LNCaP clone FGC (cell line): ENCODE data around the gene LRRC4C.

ENCODE experiments used
- DNase-seq: peaks from one replicate; pipeline ENCODE4 v3.0.0-alpha.2; 2011; ENCODE audit warnings: low read depth
- H3K4me3 ChIP-seq: 2 replicates; pipeline ENCODE4 v1.5.1; 2011; ENCODE audit warnings: mild to moderate bottlenecking, low read depth, low read length, control low read depth
- CTCF ChIP-seq: IDR thresholded peaks from 2 replicates; pipeline ENCODE4 v1.5.1; 2012; ENCODE audit warnings: mild to moderate bottlenecking; ENCODE audit not compliant: control insufficient read depth, insufficient read depth; ENCODE audit errors: extremely low read depth

Gene LRRC4C

GRCh38 chr11:41102471-41102870, 357.0 kb downstream of the LRRC4C start:
- TF ChIP-seq CTCF: no peak

GRCh38 chr11:41099654-41100053, 359.8 kb downstream of the LRRC4C start:
- TF ChIP-seq CTCF: no peak
- no peak overlapping the region for H3K4me3 ChIP-seq
- DNase-seq: no peak

More at GRCh38 chr11:41102471-41102870, 357.0 kb downstream of the LRRC4C start:
- no peak overlapping the region for H3K4me3 ChIP-seq
- DNase-seq: no peak

GRCh38 chr11:41085123-41085522, 374.3 kb downstream of the LRRC4C start:
- no peak for TF ChIP-seq CTCF
- DNase-seq: no peak
- H3K4me3 ChIP-seq: no peak overlapping the region

GRCh38 chr11:41081756-41082285, 377.6 kb downstream of the LRRC4C start:
- DNase-seq: no peak
- H3K4me3 ChIP-seq: no peak overlapping the region
- TF ChIP-seq CTCF: no peak

- no peak for DNase-seq
- no peak overlapping the region for H3K4me3 ChIP-seq
- TF ChIP-seq CTCF: no peak
Measured at GRCh38 chr11:41074318-41074717, 385.1 kb downstream of the LRRC4C start.

- no peak for TF ChIP-seq CTCF
- DNase-seq: no peak
- no peak overlapping the region for H3K4me3 ChIP-seq
Measured at GRCh38 chr11:41065432-41065831, 394.0 kb downstream of the LRRC4C start.

- no peak for DNase-seq
- no peak overlapping the region for H3K4me3 ChIP-seq
- TF ChIP-seq CTCF: no peak
Measured at GRCh38 chr11:41058138-41058537, 401.3 kb downstream of the LRRC4C start.
